IPS-15b (cell line): ENCODE results near the gene NR3C2.
A peak's percentile ranks its signal among the peaks of the same experiment; 100 is the strongest.

ENCODE experiments used
- H3K27me3 ChIP-seq: one replicate; pipeline ENCODE4 v1.6.1; 2013; ENCODE audit warnings: low read length; ENCODE audit not compliant: control insufficient read depth, insufficient read depth
- H3K36me3 ChIP-seq: one replicate; pipeline ENCODE4 v1.6.1; 2013; ENCODE audit warnings: low read length; ENCODE audit not compliant: control insufficient read depth, insufficient read depth
- H3K4me1 ChIP-seq: one replicate; pipeline ENCODE4 v1.6.1; 2013; ENCODE audit warnings: mild to moderate bottlenecking, low read length; ENCODE audit not compliant: control insufficient read depth, insufficient read depth
- H3K4me3 ChIP-seq: one replicate; pipeline ENCODE4 v1.5.1; 2013; ENCODE audit warnings: low read depth, low read length
- H3K9ac ChIP-seq: one replicate; pipeline ENCODE4 v1.6.1; 2013; ENCODE audit warnings: low read depth, mild to moderate bottlenecking, low read length
- H3K9me3 ChIP-seq: one replicate; pipeline ENCODE4 v1.6.1; 2013; ENCODE audit warnings: mild to moderate bottlenecking, low read length; ENCODE audit not compliant: control insufficient read depth, insufficient read depth

NR3C2 gene

GRCh38 chr4:148431401-148431800 lies 10.8 kb downstream of the NR3C2 start:
- no peak overlapping the region for H3K9ac ChIP-seq
- H3K4me3 ChIP-seq, result no peak overlapping the region
- no peaks in the 10 kb centered on the region for H3K4me1 ChIP-seq
- H3K9me3 ChIP-seq, result no peaks in the 10 kb centered on the region
- H3K36me3 ChIP-seq, result no peaks in the 10 kb centered on the region
- no peaks in the 10 kb centered on the region for H3K27me3 ChIP-seq

DNA sequence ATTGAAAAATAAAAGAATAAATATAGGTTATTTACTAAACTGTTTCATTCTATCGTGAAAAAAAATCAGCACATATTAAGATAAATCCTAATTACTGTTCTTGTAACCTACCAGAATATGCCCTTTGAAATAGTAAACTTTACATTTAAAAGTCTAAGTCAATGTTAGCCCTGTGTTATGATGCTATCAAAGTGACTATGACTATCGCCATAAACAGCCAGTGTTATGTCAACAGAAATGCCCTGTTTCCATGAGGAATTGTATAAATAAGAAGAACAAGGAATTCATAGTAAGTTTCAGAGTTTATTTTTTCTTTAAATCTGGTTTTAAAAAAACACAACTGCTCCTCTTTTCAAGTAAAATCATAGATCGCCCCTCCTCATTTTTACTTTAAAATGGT lies 11.4 kb downstream of the NR3C2 start:
- no peaks in the 10 kb centered on the region for H3K9me3 ChIP-seq
- no peak overlapping the region for H3K9ac ChIP-seq
- H3K36me3 ChIP-seq, result no peaks in the 10 kb centered on the region
- no peaks in the 10 kb centered on the region for H3K27me3 ChIP-seq
- H3K4me1 ChIP-seq, result no peaks in the 10 kb centered on the region
- no peak overlapping the region for H3K4me3 ChIP-seq

- Histone ChIP-seq H3K27me3 (no peaks in the 10 kb centered on the region), H3K9ac (no peak overlapping the region), H3K4me1 (no peaks in the 10 kb centered on the region), H3K36me3 (no peaks in the 10 kb centered on the region), H3K4me3 (no peak overlapping the region), H3K9me3 (no peaks in the 10 kb centered on the region)
Measured at GRCh38 chr4:148429206-148429605, 13.0 kb downstream of the NR3C2 start.

- H3K4me3 ChIP-seq, result no peak overlapping the region
- no peaks in the 10 kb centered on the region for H3K36me3 ChIP-seq
- no peaks in the 10 kb centered on the region for H3K4me1 ChIP-seq
- no peaks in the 10 kb centered on the region for H3K27me3 ChIP-seq
- H3K9ac ChIP-seq, result no peak overlapping the region
- no peaks in the 10 kb centered on the region for H3K9me3 ChIP-seq
Measured at GRCh38 chr4:148426643-148427042, 15.6 kb downstream of the NR3C2 start.

DNA sequence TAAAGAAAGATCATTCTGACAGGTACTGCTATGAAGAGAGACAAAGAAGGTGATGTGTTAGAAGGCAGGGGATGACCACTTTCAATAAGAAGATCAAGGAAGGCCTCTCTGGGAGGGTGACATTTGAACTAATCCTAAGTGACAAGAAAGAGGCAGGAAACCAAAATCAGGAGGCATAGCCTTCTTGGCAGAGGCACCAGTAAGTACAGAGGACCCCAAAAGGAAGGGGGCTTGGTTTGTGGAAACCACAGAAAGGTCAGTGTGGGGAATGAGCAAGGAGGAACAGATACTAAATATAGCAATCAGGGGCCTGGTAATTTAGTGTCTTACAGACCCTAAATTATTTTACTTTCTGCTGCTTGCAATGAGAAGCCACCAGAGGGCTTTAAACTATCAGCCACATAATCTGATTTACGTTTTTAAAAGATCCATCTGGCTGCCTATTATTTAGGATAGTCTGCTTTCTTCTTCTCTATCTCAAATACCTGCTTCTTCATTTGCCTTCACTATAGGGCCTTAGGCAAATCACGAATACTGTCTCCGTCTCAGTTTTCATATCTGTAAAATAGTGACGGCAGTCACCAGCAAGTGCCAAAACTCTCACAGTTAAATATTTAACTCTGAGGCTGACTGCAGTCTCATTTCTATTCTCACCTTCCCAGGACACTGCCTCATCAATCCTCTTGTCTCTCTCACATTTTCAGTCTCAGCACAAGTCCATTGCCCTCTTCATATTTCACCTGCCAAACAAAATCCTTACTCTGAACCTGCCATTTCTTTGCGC lies 16.7 kb downstream of the NR3C2 start:
- no peaks in the 10 kb centered on the region for H3K27me3 ChIP-seq
- H3K4me3 ChIP-seq, result no peak overlapping the region
- no peaks in the 10 kb centered on the region for H3K36me3 ChIP-seq
- H3K9me3 ChIP-seq, result no peaks in the 10 kb centered on the region
- H3K9ac ChIP-seq, result peak overlapping the region; percentile 37
- H3K4me1 ChIP-seq, result no peaks in the 10 kb centered on the region

GRCh38 chr4:148420397-148420796 lies 21.8 kb downstream of the NR3C2 start:
- Histone ChIP-seq H3K4me1 (no peaks in the 10 kb centered on the region), H3K36me3 (no peaks in the 10 kb centered on the region), H3K9ac (no peak overlapping the region), H3K27me3 (no peaks in the 10 kb centered on the region), H3K9me3 (no peaks in the 10 kb centered on the region), H3K4me3 (no peak overlapping the region)

GRCh38 chr4:148415500-148415899 lies 26.7 kb downstream of the NR3C2 start:
- H3K36me3 ChIP-seq, result no peaks in the 10 kb centered on the region
- no peak overlapping the region for H3K4me3 ChIP-seq
- H3K4me1 ChIP-seq, result peaks cover 2% of the 10 kb centered on the region
- H3K9ac ChIP-seq, result no peak overlapping the region
- no peaks in the 10 kb centered on the region for H3K27me3 ChIP-seq
- H3K9me3 ChIP-seq, result no peaks in the 10 kb centered on the region

DNA sequence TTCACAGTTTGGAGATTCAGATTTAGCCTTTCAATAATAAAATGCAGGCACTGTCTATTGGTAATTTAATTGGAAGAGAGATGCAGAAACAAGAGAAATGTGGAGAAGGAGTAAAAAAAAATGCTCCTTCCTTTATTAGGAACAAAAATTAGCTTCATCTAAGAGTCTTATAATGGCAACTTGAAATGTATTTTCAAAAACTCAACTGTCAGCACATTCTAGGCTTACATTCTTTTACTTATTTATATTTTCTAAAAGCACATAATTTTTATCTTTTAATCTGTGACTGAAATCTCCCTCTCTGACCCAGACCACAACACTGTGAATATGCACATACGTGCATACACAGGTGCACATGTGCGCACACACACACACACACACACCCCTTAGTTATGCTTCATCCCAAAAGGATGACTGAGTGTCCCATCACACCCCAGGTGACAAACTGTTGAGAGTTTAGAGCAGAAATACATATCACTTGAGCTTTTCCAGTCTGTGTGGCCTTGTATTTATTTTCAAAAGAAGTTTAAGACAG lies 29.7 kb downstream of the NR3C2 start:
- H3K4me3 ChIP-seq, result no peak overlapping the region

GRCh38 chr4:148405161-148405893 lies 36.9 kb downstream of the NR3C2 start:
- Histone ChIP-seq H3K36me3 (no peaks in the 10 kb centered on the region), H3K4me1 (peaks cover 3% of the 10 kb centered on the region)

More for the DNA sequence above, 29.7 kb downstream of the NR3C2 start:
- Histone ChIP-seq H3K27me3 (no peaks in the 10 kb centered on the region), H3K9me3 (no peaks in the 10 kb centered on the region), H3K9ac (no peak overlapping the region), H3K36me3 (no peaks in the 10 kb centered on the region), H3K4me1 (peaks cover 6% of the 10 kb centered on the region)

DNA sequence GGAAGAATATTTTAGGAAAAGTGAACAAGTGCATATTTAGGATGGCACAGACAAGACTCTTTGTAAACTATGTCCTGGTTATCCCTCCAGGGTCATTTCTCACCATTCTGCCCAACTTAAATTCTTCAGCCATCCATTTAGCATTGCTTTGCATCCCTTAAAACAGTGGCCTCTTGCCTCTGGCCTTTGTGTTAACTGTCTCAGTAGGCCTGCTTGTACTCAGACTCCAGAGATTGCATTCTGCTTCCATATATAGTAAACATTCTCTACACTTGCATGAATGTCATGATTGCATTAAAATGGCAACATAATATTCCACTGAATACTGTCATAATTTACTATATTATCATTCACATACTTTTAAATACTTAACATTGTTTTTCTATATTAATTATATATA lies 43.2 kb downstream of the NR3C2 start:
- no peaks in the 10 kb centered on the region for H3K36me3 ChIP-seq
- no peaks in the 10 kb centered on the region for H3K4me1 ChIP-seq
- H3K9ac ChIP-seq, result no peak overlapping the region
- H3K4me3 ChIP-seq, result no peak overlapping the region
- no peaks in the 10 kb centered on the region for H3K27me3 ChIP-seq
- H3K9me3 ChIP-seq, result no peaks in the 10 kb centered on the region

More at GRCh38 chr4:148405161-148405893, 36.9 kb downstream of the NR3C2 start:
- Histone ChIP-seq H3K27me3 (no peaks in the 10 kb centered on the region), H3K9me3 (no peaks in the 10 kb centered on the region), H3K9ac (no peak overlapping the region), H3K4me3 (no peak overlapping the region)

- Histone ChIP-seq H3K9ac (no peak overlapping the region), H3K9me3 (no peaks in the 10 kb centered on the region)
Measured at GRCh38 chr4:148397771-148398170, 44.4 kb downstream of the NR3C2 start.

More at GRCh38 chr4:148397771-148398170, 44.4 kb downstream of the NR3C2 start:
- no peaks in the 10 kb centered on the region for H3K36me3 ChIP-seq
- no peak overlapping the region for H3K4me3 ChIP-seq
- H3K4me1 ChIP-seq, result no peaks in the 10 kb centered on the region
- H3K27me3 ChIP-seq, result no peaks in the 10 kb centered on the region
